BLaER1 treated with 17β-estradiol and CSF1 and Interleukin-3, amounts not matched to agents 10 nM and 100 nM (cell line): ENCODE results near the gene STAB2.

Experiments
- H3K27ac ChIP-seq, 11 experiments: shearing (Covaris generic); formaldehyde crosslinking; 2 replicates each; pipeline ENCODE4 v1.8.1; 2022
- H3K27me3 ChIP-seq, 11 experiments: shearing (Covaris generic); formaldehyde crosslinking; 2 replicates each; pipeline ENCODE4 v1.8.1; 2022
- H3K36me3 ChIP-seq, 11 experiments: shearing (Covaris generic); formaldehyde crosslinking; 2 replicates each; pipeline ENCODE4 v1.8.1; 2022
- H3K4me1 ChIP-seq, 10 experiments: shearing (Covaris generic); formaldehyde crosslinking; 2 replicates each; pipeline ENCODE4 v1.8.1; 2022
- H3K4me2 ChIP-seq, 11 experiments: shearing (Covaris generic); formaldehyde crosslinking; 2 replicates each; pipeline ENCODE4 v1.8.1; 2022
- H3K4me3 ChIP-seq, 10 experiments: shearing (Covaris generic); formaldehyde crosslinking; 2 replicates each; pipeline ENCODE4 v1.8.1; 2022
- H3K9ac ChIP-seq, 11 experiments: shearing (Covaris generic); formaldehyde crosslinking; 2 replicates each; pipeline ENCODE4 v1.8.1; 2022
- H3K9me3 ChIP-seq, 11 experiments: shearing (Covaris generic); formaldehyde crosslinking; replicated peaks in 1 of 11; 2 replicates each; pipeline ENCODE4 v1.8.1; 2022
- H4K20me1 ChIP-seq, 11 experiments: shearing (Covaris generic); formaldehyde crosslinking; 2 replicates each; pipeline ENCODE4 v1.8.1; 2022
- Cebpa-rat ChIP-seq, 11 experiments: shearing (Covaris generic); IDR thresholded peaks; 2 replicates each; pipeline ENCODE4 v1.8.1; 2022

The STAB2 gene

GRCh38 chr12:103762473-103762872 is 175.4 kb downstream of the STAB2 start:
- H3K9me3 ChIP-seq, result no peaks in the 10 kb centered on the region
- TF ChIP-seq Cebpa-rat (IDR thresholded peaks at IDR 0.05), result no peak
- H4K20me1 ChIP-seq, result no peaks in the 10 kb centered on the region
- H3K4me2 ChIP-seq, result no peak overlapping the region
- no peak overlapping the region for H3K9ac ChIP-seq
- no peak overlapping the region for H3K27ac ChIP-seq
- H3K27me3 ChIP-seq, result no peaks in the 10 kb centered on the region
- H3K4me1 ChIP-seq, result no peaks in the 10 kb centered on the region
- peaks cover 0 to 26% (median 9%) of the 10 kb centered on the region in 11 experiments; a peak in 8 of 22 replicates for H3K36me3 ChIP-seq
- H3K4me3 ChIP-seq, result no peak overlapping the region

- H3K4me3 ChIP-seq, result no peak overlapping the region
- no peaks in the 10 kb centered on the region for H3K9me3 ChIP-seq
- H3K9ac ChIP-seq, result no peak overlapping the region
- no peaks in the 10 kb centered on the region for H3K4me1 ChIP-seq
- no peak for TF ChIP-seq Cebpa-rat (IDR thresholded peaks at IDR 0.05)
- H3K27me3 ChIP-seq, result no peaks in the 10 kb centered on the region
- H3K36me3 ChIP-seq, result peaks cover 0 to 26% (median 9%) of the 10 kb centered on the region in 11 experiments; a peak in 9 of 22 replicates
- H4K20me1 ChIP-seq, result no peaks in the 10 kb centered on the region
- H3K4me2 ChIP-seq, result no peak overlapping the region
- no peak overlapping the region for H3K27ac ChIP-seq
Observed at GRCh38 chr12:103765322-103765721, 178.2 kb downstream of the STAB2 start.

- no peak overlapping the region for H3K4me3 ChIP-seq
- no peak overlapping the region for H3K27ac ChIP-seq
- H3K36me3 ChIP-seq, result peaks cover 0 to 26% (median 10%) of the 10 kb centered on the region in 11 experiments; a peak in 11 of 22 replicates
- no peaks in the 10 kb centered on the region for H4K20me1 ChIP-seq
- TF ChIP-seq Cebpa-rat (IDR thresholded peaks at IDR 0.05), result no peak
- no peaks in the 10 kb centered on the region for H3K27me3 ChIP-seq
- no peak overlapping the region for H3K9ac ChIP-seq
- H3K4me1 ChIP-seq, result no peaks in the 10 kb centered on the region
- no peaks in the 10 kb centered on the region for H3K9me3 ChIP-seq
- H3K4me2 ChIP-seq, result no peak overlapping the region
Observed at GRCh38 chr12:103766028-103766427, 179.0 kb downstream of the STAB2 start.

GRCh38 chr12:103768467-103769123 is 181.5 kb downstream of the STAB2 start:
- no peak overlapping the region for H3K4me3 ChIP-seq
- H3K4me1 ChIP-seq, result no peaks in the 10 kb centered on the region
- H4K20me1 ChIP-seq, result no peaks in the 10 kb centered on the region
- H3K27me3 ChIP-seq, result no peaks in the 10 kb centered on the region
- H3K9me3 ChIP-seq, result no peaks in the 10 kb centered on the region
- H3K9ac ChIP-seq, result no peak overlapping the region
- no peak for TF ChIP-seq Cebpa-rat (IDR thresholded peaks at IDR 0.05)
- peaks cover 0 to 33% (median 11%) of the 10 kb centered on the region in 11 experiments; a peak in 10 of 22 replicates for H3K36me3 ChIP-seq
- no peak overlapping the region for H3K27ac ChIP-seq
- H3K4me2 ChIP-seq, result no peak overlapping the region

- no peak overlapping the region for H3K27ac ChIP-seq
- TF ChIP-seq Cebpa-rat (IDR thresholded peaks at IDR 0.05), result no peak
- H3K4me1 ChIP-seq, result no peaks in the 10 kb centered on the region
- no peak overlapping the region for H3K9ac ChIP-seq
- H4K20me1 ChIP-seq, result no peaks in the 10 kb centered on the region
- no peak overlapping the region for H3K4me2 ChIP-seq
- H3K9me3 ChIP-seq, result no peaks in the 10 kb centered on the region
- no peak overlapping the region for H3K4me3 ChIP-seq
- H3K36me3 ChIP-seq, result peaks cover 0 to 36% (median 11%) of the 10 kb centered on the region in 11 experiments; a peak in 10 of 22 replicates
- H3K27me3 ChIP-seq, result no peaks in the 10 kb centered on the region
Observed at GRCh38 chr12:103769240-103769945, 182.3 kb downstream of the STAB2 start.

- no peaks in the 10 kb centered on the region for H3K4me1 ChIP-seq
- TF ChIP-seq Cebpa-rat (IDR thresholded peaks at IDR 0.05), result no peak
Observed at GRCh38 chr12:103771466-103771865, 184.4 kb downstream of the STAB2 start.

GRCh38 chr12:103772367-103773108 is 185.5 kb downstream of the STAB2 start:
- H3K36me3 ChIP-seq, result peaks cover 4 to 46% (median 29%) of the 10 kb centered on the region in 11 experiments; a peak in 21 of 22 replicates
- H3K9ac ChIP-seq, result no peak overlapping the region
- H3K9me3 ChIP-seq, result no peaks in the 10 kb centered on the region
- H3K4me2 ChIP-seq, result no peak overlapping the region
- H3K4me3 ChIP-seq, result no peak overlapping the region
- no peak overlapping the region for H3K27ac ChIP-seq
- H3K27me3 ChIP-seq, result no peaks in the 10 kb centered on the region
- no peaks in the 10 kb centered on the region for H3K4me1 ChIP-seq
- TF ChIP-seq Cebpa-rat (IDR thresholded peaks at IDR 0.05), result no peak
- no peaks in the 10 kb centered on the region for H4K20me1 ChIP-seq

More at GRCh38 chr12:103771466-103771865, 184.4 kb downstream of the STAB2 start:
- Histone ChIP-seq H3K27ac (no peak overlapping the region), H3K9me3 (no peaks in the 10 kb centered on the region), H3K4me3 (no peak overlapping the region), H3K4me2 (no peak overlapping the region), H4K20me1 (no peaks in the 10 kb centered on the region), H3K27me3 (no peaks in the 10 kb centered on the region), H3K36me3 (peaks cover 0 to 36% (median 20%) of the 10 kb centered on the region in 11 experiments; a peak in 15 of 22 replicates), H3K9ac (no peak overlapping the region)

- no peak for TF ChIP-seq Cebpa-rat (IDR thresholded peaks at IDR 0.05)
- Histone ChIP-seq H3K36me3 (peaks cover 7 to 54% (median 37%) of the 10 kb centered on the region in 11 experiments; a peak in 21 of 22 replicates), H3K4me2 (no peak overlapping the region), H3K27me3 (no peaks in the 10 kb centered on the region), H3K4me1 (no peaks in the 10 kb centered on the region), H3K9me3 (no peaks in the 10 kb centered on the region), H3K9ac (no peak overlapping the region), H3K4me3 (no peak overlapping the region), H4K20me1 (no peaks in the 10 kb centered on the region), H3K27ac (no peak overlapping the region)
Observed at GRCh38 chr12:103773109-103773910, 186.2 kb downstream of the STAB2 start.
